Measurements from ENCODE around the gene OSGIN1.

OSGIN1 gene

GRCh38 chr16:83955218-83956130, 2.4 kb downstream of the OSGIN1 start:
- no peak overlapping the region for H3K4me3 ChIP-seq
- no peak for TF ChIP-seq CTCF (IDR thresholded peaks at IDR 0.05)
- H3K27ac ChIP-seq: peak overlapping the region; percentile 52 to 96
- DNase-seq (ENCODE audit: low spot score): no peak

GRCh38 chr16:83956336-83957289, 3.6 kb downstream of the OSGIN1 start:
- no peak overlapping the region for H3K4me3 ChIP-seq
- DNase-seq (ENCODE audit: low spot score): peak; percentile 86
- TF ChIP-seq CTCF (IDR thresholded peaks at IDR 0.05): peak; percentile 60
- peak overlapping the region in 1 of 2 donors; percentile 9 for H3K27ac ChIP-seq

GRCh38 chr16:83957296-83957855, 4.3 kb downstream of the OSGIN1 start:
- Histone ChIP-seq H3K27ac (peak overlapping the region in 1 of 2 donors; percentile 9), H3K4me3 (no peak overlapping the region)
- no peak for TF ChIP-seq CTCF (IDR thresholded peaks at IDR 0.05)
- no peak for DNase-seq (ENCODE audit: low spot score)

- DNase-seq (ENCODE audit: low spot score): no peak
- no peak overlapping the region for H3K27ac ChIP-seq
- TF ChIP-seq CTCF (IDR thresholded peaks at IDR 0.05): no peak
- no peak overlapping the region for H3K4me3 ChIP-seq
Measured at GRCh38 chr16:83958137-83958845, 5.3 kb downstream of the OSGIN1 start.

GRCh38 chr16:83958846-83959565, 6.0 kb downstream of the OSGIN1 start:
- H3K27ac ChIP-seq: no peak overlapping the region
- no peak for DNase-seq (ENCODE audit: low spot score)
- no peak for TF ChIP-seq CTCF (IDR thresholded peaks at IDR 0.05)
- H3K4me3 ChIP-seq: no peak overlapping the region
